HepG2 (cell line): ENCODE data around the gene B4GALT3. TPM values are rescaled to one million over a fixed set of nuclear protein-coding genes. Genes with fewer than 3 reads are reported as not detected.
A peak's percentile ranks its signal among the peaks of the same experiment; 100 is the strongest.

ENCODE experiments used
- BRF2 ChIP-seq: sonication (generic); formaldehyde crosslinking; IDR thresholded peaks from 2 replicates; pipeline ENCODE4 v1.8.1; 2022; ENCODE audit warnings: mild to moderate bottlenecking, missing genetic modification reagents
- CBFB ChIP-seq: sonication (generic); formaldehyde crosslinking; IDR thresholded peaks from 2 replicates; pipeline ENCODE4 v1.4.0; 2020; ENCODE audit warnings: missing genetic modification reagents
- DPF2 ChIP-seq: sonication (generic); formaldehyde crosslinking; IDR thresholded peaks from 2 replicates; pipeline ENCODE4 v1.4.0; 2020; ENCODE audit warnings: mild to moderate bottlenecking, low read depth, missing genetic modification reagents, borderline replicate concordance
- GPBP1L1 ChIP-seq: sonication (generic); formaldehyde crosslinking; IDR thresholded peaks from 2 replicates; pipeline ENCODE4 v1.5.0; 2020; ENCODE audit warnings: mild to moderate bottlenecking, missing genetic modification reagents
- HES4 ChIP-seq: sonication (generic); formaldehyde crosslinking; IDR thresholded peaks from 2 replicates; pipeline ENCODE4 v1.9.0; 2021; ENCODE audit warnings: mild to moderate bottlenecking, missing genetic modification reagents, borderline replicate concordance
- HMGXB3 ChIP-seq: sonication (generic); formaldehyde crosslinking; IDR thresholded peaks from 2 replicates; pipeline ENCODE4 v1.4.0; 2020; ENCODE audit warnings: missing genetic modification reagents, borderline replicate concordance
- MED1 ChIP-seq: sonication (generic); formaldehyde crosslinking; IDR thresholded peaks from 2 replicates; pipeline ENCODE4 v1.4.0; 2020; ENCODE audit warnings: missing genetic modification reagents
- PLRG1 ChIP-seq: fragments of 450-650 bp; conservative IDR thresholded peaks from 2 replicates; pipeline ENCODE4 v1.6.1; 2016
- TOE1 ChIP-seq: sonication (generic); formaldehyde crosslinking; IDR thresholded peaks from 2 replicates; pipeline ENCODE4 v1.4.0; 2020; ENCODE audit warnings: mild to moderate bottlenecking, missing genetic modification reagents
- ZNF142 ChIP-seq: sonication (generic); formaldehyde crosslinking; IDR thresholded peaks from 2 replicates; pipeline ENCODE4 v1.4.0; 2020; ENCODE audit warnings: missing genetic modification reagents
- ZNF160 ChIP-seq: sonication (generic); formaldehyde crosslinking; IDR thresholded peaks from 2 replicates; pipeline ENCODE4 v1.8.0; 2022; ENCODE audit warnings: mild to moderate bottlenecking, inconsistent platforms, missing genetic modification reagents
- ZNF550 ChIP-seq: sonication (generic); formaldehyde crosslinking; IDR thresholded peaks from 2 replicates; pipeline ENCODE4 v1.4.0; 2020; ENCODE audit warnings: mild to moderate bottlenecking, missing genetic modification reagents, borderline replicate concordance
- ZNF615 ChIP-seq: sonication (generic); formaldehyde crosslinking; IDR thresholded peaks from 2 replicates; pipeline ENCODE4 v1.5.0; 2020; ENCODE audit warnings: mild to moderate bottlenecking, missing genetic modification reagents, borderline replicate concordance
- ZSCAN22 ChIP-seq: sonication (generic); formaldehyde crosslinking; IDR thresholded peaks from 2 replicates; pipeline ENCODE4 v1.4.0; 2020; ENCODE audit warnings: mild to moderate bottlenecking, missing genetic modification reagents
- ZZZ3 ChIP-seq: sonication (generic); formaldehyde crosslinking; IDR thresholded peaks from 2 replicates; pipeline ENCODE4 v1.4.0; 2020; ENCODE audit warnings: missing genetic modification reagents, mild to moderate bottlenecking, borderline replicate concordance
- polyA plus RNA-seq, 8 experiments: library from polyadenylated mRNA; depleted of rRNA in 3 of 8; stranded (reverse) in 7 of 8; unstranded in 1 of 8; fragments of >200 nt; fragmentation: Illumina TruSeq in 4 of 8; extraction: Trizol in 4 of 8; gene quantifications; 2 replicates each; pipeline versions ENCODE4 v1.2.1 to v1.2.3, GENCODE V29; 2011 to 2016; ENCODE audit warnings: low read depth in 4 of 8, missing spikeins in 1 of 8, mixed read lengths in 1 of 8; ENCODE audit not compliant: insufficient read depth in 1 of 8
- total RNA-seq, 5 experiments: library from RNA; depleted of rRNA; stranded (reverse); fragments of >200 nt; fragmentation: Illumina TruSeq; extraction: Trizol; gene quantifications; 2 replicates each; pipeline ENCODE4 v1.2.3, GENCODE V29; 2016; ENCODE audit warnings: low read depth in 1 of 5

The B4GALT3 gene
- total and polyA plus RNA-seq, 2 of the 13 experiments (the other 11 are each of a cell fraction or from before 2014, with no cell fraction given) = 35.6 to 40.4 TPM

GRCh38 chr1:161165742-161166668 is 11.3 kb downstream of the B4GALT3 start, which contains the start of gene PPOX (continued):
- TF ChIP-seq ZSCAN22 (CRISPR knock-in tag) (no peak), ZNF160 (CRISPR knock-in tag) (0 out of 2 replicates have a peak, but pooled peaks have one; percentile 46), HES4 (CRISPR knock-in tag) (0 out of 2 replicates have a peak, but pooled peaks have one; percentile 12), DPF2 (CRISPR knock-in tag) (no peak), ZNF550 (CRISPR knock-in tag) (no peak), ZZZ3 (CRISPR knock-in tag) (no peak), GPBP1L1 (CRISPR knock-in tag) (no peak), ZNF142 (peak; percentile 78; the same call in 1 of the 2 replicates), BRF2 (no peak), MED1 (peak; percentile 46), TOE1 (CRISPR knock-in tag) (no peak), ZNF615 (CRISPR knock-in tag) (no peak), PLRG1 (no peak), CBFB (CRISPR knock-in tag) (no peak), HMGXB3 (CRISPR knock-in tag) (peak; percentile 88; the same call in 1 of the 2 replicates)
